Right lobe of liver (tissue), 6 donors: ENCODE measurements around the gene CATSPER1. TPM values are rescaled to one million over a fixed set of nuclear protein-coding genes. Genes with fewer than 3 reads are reported as not detected.

Source experiments
- ATAC-seq, 4 donors: fragments of 200-7000 bp; cut with Tn5 transposase; one replicate each; pipeline ENCODE4 v1.9.1; 2020; ENCODE audit warnings: mild to moderate bottlenecking in 4 of 4, moderate library complexity in 4 of 4
- DNase-seq, 3 donors: peaks; one replicate each; pipeline ENCODE4 v3.0.0-alpha.2; 2020
- H3K27ac ChIP-seq, 3 donors: fragments of 200-600 bp; one replicate each; pipeline ENCODE4 v1.8.0; 2022
- H3K27me3 ChIP-seq, 2 donors: fragments of 200-600 bp; one replicate each; pipeline ENCODE4 v1.8.0; 2022
- H3K36me3 ChIP-seq, 4 donors: fragments of 200-600 bp; sonication (generic) in 1 of 4; one replicate each; pipeline versions ENCODE4 v1.5.1 to v1.8.0; 2017 to 2022; ENCODE audit warnings: control low read depth in 1 of 4
- H3K4me1 ChIP-seq, 4 donors: fragments of 200-600 bp; sonication (generic) in 1 of 4; one replicate each; pipeline versions ENCODE4 v1.5.1 to v1.8.0; 2017 to 2022; ENCODE audit warnings: control low read depth in 1 of 4
- H3K4me3 ChIP-seq, 3 donors: fragments of 200-600 bp; one replicate each; pipeline ENCODE4 v1.8.0; 2022
- H3K9me3 ChIP-seq, 4 donors: fragments of 200-600 bp; sonication (generic) in 1 of 4; one replicate each; pipeline versions ENCODE4 v1.5.1 to v1.8.0; 2017 to 2022; ENCODE audit warnings: control low read depth in 1 of 4
- POLR2A ChIP-seq: fragments of 450-650 bp; IDR thresholded peaks from one replicate; pipeline ENCODE4 v1.6.1; 2017; ENCODE audit warnings: antibody characterized with exemption, mild to moderate bottlenecking
- WGBS: methylation state at CpG from one replicate; pipeline ENCODE4 v1.1.6; 2018; ENCODE audit warnings: low coverage, low lambda C conversion rate; ENCODE audit not compliant: insufficient coverage; ENCODE audit errors: missing lambda C conversion rate; 5-methylcytosine and 5-hydroxymethylcytosine counted together
- intact Hi-C, 2 donors: fragments of 100-400 bp; cut with DNase I; formaldehyde crosslinking; loops; one replicate each; pipeline versions ENCODE4 v1.11.2 to v1.14.1; 2022
- total RNA-seq, 6 experiments: library from RNA; depleted of rRNA in 2 of 6; stranded (reverse); fragments of >200 nt in 2 of 6; fragmentation: NEBNext Ultra II Directional in 3 of 6; extraction: Animal tissue kit (Norgen Biotek cat#: 25700) in 3 of 6; gene quantifications; one replicate each; pipeline versions ENCODE4 v1.1.0 to v1.2.4, GENCODE V29; 2016 to 2023
- TF ChIP-seq, protein P1 (sequence below), 4 donors: fragments of 200-600 bp in 3 of 4; fragments of 450-650 bp in 1 of 4; IDR thresholded peaks; one replicate each; pipeline versions ENCODE4 v1.5.1 to v1.8.0; 2016 to 2022; ENCODE audit warnings: antibody characterized with exemption in 4 of 4, mild to moderate bottlenecking in 2 of 4
- donor health status: DM: no; HTN: yes; CAD: no.
- donor health status: DM: no; HTN: no; CAD: no.
- donor health status: DM: no; HTN: no; CAD: no.
- donor health status: DM: no; HTN: yes; CAD: no.
- donor health status: DM: no; HTN: yes; CAD: no.

CATSPER1 gene
- total RNA-seq, 6 experiments from 2014 or later, result not detected

DNA sequence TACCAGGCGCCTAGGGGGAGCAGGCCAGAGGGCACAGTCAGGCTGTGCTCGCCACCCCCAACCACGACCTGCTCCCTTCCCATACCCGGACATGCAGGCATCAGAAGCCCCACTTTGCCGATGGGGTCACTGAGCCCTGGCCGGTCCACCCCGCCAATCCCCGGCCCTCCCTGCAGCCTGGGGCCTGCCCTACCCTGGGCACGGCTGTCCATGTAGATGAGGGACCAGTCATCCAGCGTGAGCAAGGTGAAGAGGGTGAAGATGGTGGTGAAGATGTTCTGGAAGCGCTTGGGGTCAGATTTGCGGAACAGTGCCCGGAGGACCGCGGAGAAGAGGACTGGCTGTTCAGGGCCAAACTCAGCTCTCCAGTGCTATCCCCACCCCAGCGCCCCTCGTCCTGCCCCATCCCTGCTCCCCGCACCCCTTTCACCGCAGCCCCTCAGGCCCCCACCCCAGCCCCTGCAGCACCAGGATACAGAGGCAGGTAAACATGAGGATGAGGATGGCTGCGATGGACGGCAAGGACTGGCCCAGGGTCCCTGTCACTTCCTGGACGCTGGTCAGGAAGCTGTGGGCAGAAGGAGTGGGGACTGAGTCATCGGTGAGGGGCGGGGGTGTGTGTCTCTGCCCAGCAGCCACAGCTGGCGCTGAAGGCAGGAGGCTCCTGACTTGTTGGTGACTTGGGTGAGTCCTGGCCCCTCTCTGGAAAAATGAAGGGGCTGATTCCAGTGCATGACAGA, 5.5 kb downstream of the CATSPER1 start:
- H3K4me1 ChIP-seq, result no peaks in the 10 kb centered on the region
- no peak overlapping the region for H3K27ac ChIP-seq
- H3K9me3 ChIP-seq, result no peaks in the 10 kb centered on the region
- ATAC-seq (peak in 1 of 4 donors; percentile 51), DNase-seq (peak in 1 of 3 donors; percentile 38)
- no peak overlapping the region for H3K4me3 ChIP-seq
- no peaks in the 10 kb centered on the region for H3K27me3 ChIP-seq
- no peak for TF ChIP-seq POLR2A
- TF ChIP-seq, protein P1, sequence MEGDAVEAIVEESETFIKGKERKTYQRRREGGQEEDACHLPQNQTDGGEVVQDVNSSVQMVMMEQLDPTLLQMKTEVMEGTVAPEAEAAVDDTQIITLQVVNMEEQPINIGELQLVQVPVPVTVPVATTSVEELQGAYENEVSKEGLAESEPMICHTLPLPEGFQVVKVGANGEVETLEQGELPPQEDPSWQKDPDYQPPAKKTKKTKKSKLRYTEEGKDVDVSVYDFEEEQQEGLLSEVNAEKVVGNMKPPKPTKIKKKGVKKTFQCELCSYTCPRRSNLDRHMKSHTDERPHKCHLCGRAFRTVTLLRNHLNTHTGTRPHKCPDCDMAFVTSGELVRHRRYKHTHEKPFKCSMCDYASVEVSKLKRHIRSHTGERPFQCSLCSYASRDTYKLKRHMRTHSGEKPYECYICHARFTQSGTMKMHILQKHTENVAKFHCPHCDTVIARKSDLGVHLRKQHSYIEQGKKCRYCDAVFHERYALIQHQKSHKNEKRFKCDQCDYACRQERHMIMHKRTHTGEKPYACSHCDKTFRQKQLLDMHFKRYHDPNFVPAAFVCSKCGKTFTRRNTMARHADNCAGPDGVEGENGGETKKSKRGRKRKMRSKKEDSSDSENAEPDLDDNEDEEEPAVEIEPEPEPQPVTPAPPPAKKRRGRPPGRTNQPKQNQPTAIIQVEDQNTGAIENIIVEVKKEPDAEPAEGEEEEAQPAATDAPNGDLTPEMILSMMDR (IDR thresholded peaks at IDR 0.05), result no peak
- intact Hi-C loops, result no loop called here
- WGBS, result no CpG with 5 or more reads among the region's 25 CpGs
- no peaks in the 10 kb centered on the region for H3K36me3 ChIP-seq

DNA sequence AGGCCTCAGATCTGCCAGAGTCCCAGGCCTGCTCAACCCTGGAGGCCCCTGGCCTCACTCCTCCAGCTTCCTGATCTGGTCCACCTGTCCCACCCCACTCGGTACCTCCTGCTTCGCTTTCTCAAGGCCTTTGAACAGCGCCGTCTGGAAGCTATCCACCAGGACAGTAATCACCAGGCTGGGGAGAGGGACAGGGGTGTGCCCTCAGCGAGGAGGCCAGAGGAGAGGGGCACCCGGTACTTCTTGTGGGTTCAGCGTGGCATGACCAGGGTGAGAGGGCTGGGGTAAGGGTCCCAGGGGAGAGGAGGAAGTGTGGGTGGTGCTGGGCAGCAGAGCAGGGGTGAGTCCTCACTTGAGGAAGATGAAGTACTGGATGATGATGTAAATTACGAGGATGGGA, 6.1 kb downstream of the CATSPER1 start:
- H3K9me3 ChIP-seq, result no peaks in the 10 kb centered on the region
- ATAC-seq, result no peak
- H3K4me3 ChIP-seq, result no peak overlapping the region
- no peak for DNase-seq
- no peaks in the 10 kb centered on the region for H3K4me1 ChIP-seq
- TF ChIP-seq POLR2A, result no peak
- TF ChIP-seq, protein P1 (IDR thresholded peaks at IDR 0.05), result no peak
- 80% methylated on average over 7 of the region's 8 CpGs for WGBS
- no peak overlapping the region for H3K27ac ChIP-seq
- no peaks in the 10 kb centered on the region for H3K27me3 ChIP-seq
- H3K36me3 ChIP-seq, result no peaks in the 10 kb centered on the region
- intact Hi-C loops, result no loop called here

DNA sequence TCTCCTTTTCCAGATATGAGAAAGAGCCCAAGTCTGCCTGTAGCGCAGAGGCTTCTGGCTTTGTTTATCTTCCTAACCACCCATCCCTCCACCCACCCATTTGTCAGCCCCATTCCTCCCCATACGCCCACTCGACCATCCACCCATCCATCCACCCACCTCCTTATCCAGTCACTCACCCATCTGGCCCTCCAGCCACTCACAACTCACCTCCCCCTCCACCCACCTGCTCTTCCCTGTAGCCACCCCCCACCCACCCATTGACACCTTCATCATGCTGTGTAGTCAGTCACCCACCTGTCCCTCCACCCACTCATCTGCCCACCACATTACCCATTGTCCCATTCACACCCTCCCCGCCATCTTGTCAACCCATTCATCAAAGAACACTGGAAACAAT, 9.0 kb downstream of the CATSPER1 start:
- peaks cover 0 to under 1% of the 10 kb centered on the region in 2 donors for H3K27me3 ChIP-seq
- no peaks in the 10 kb centered on the region for H3K4me1 ChIP-seq
- TF ChIP-seq, protein P1 (IDR thresholded peaks at IDR 0.05), result no peak
- TF ChIP-seq POLR2A, result no peak
- no peaks in the 10 kb centered on the region for H3K36me3 ChIP-seq
- DNase-seq (no peak), ATAC-seq (no peak)
- H3K4me3 ChIP-seq, result no peak overlapping the region
- intact Hi-C loops, result no loop called here
- H3K27ac ChIP-seq, result no peak overlapping the region
- 72% methylated on average over 4 of the region's 4 CpGs for WGBS
- H3K9me3 ChIP-seq, result no peaks in the 10 kb centered on the region

DNA sequence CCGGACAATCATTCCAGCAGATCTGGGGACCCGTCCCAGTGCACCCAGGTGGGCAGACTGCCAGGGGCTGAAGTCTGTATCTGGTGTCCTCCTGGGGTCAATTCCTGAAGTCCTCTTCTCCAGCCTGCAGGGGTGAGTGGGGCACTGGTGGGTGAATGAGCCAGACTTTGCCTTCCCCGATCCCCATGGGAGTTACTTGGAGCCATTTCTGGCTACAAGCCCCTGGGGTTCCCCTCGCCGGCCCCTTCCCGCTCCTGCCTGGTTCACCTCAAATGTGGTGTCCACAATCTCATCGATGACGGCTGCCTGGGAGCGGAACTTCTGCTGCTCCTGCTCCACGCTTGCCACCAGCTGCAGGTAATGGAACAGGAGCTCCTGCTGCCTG, 9.5 kb downstream of the CATSPER1 start:
- Histone ChIP-seq H3K27ac (no peak overlapping the region), H3K9me3 (no peaks in the 10 kb centered on the region), H3K4me3 (no peak overlapping the region), H3K36me3 (no peaks in the 10 kb centered on the region), H3K27me3 (peaks cover 0 to 6% of the 10 kb centered on the region in 2 donors), H3K4me1 (no peaks in the 10 kb centered on the region)
- intact Hi-C loops, result no loop called here
- WGBS, result 67% methylated on average over 1 of the region's 10 CpGs
- TF ChIP-seq, protein P1 (IDR thresholded peaks at IDR 0.05), result no peak
- no peak for TF ChIP-seq POLR2A
- DNase-seq, result no peak
- no peak for ATAC-seq
